Measurements from ENCODE around the gene OR52H1.

OR52H1 gene

GRCh38 chr11:5531053-5531831, 17.1 kb downstream of the OR52H1 start:
- DNase-seq = no peak

- no peak for DNase-seq
Measured at GRCh38 chr11:5528495-5528894, 19.8 kb downstream of the OR52H1 start.

- no peak for DNase-seq
Measured at GRCh38 chr11:5527716-5528115, 20.6 kb downstream of the OR52H1 start.

DNA sequence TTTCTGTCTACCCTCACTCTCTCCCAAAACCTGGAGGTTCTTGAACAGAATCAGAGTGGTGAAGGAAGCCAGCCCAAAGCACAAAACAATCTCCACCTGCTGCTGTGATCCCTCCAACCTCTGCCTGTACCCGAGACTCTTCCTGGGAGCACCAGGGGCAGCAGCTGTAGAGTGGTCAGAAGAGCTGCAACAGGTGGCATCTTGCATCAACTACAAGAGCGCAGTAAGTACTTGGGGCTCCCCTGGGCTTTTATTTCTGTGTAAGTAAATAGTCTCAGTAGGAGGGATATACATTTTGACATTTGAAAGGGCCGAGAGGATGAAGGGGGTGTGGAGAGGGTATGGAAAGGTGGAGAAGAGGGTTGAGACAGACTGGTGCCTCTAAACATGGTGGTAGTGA, 23.6 kb downstream of the OR52H1 start:
- DNase-seq = no peak

GRCh38 chr11:5522308-5522707, 26.0 kb downstream of the OR52H1 start:
- no peak for DNase-seq

- no peak for DNase-seq
Measured at GRCh38 chr11:5521540-5521939, 26.8 kb downstream of the OR52H1 start.

GRCh38 chr11:5516599-5516998, 31.7 kb downstream of the OR52H1 start, which contains the start of gene UBQLNL:
Gene UBQLNL (minus strand): TSS chr11:5516699. CDS start chr11:5516441, 258 bp downstream.
- no peak for DNase-seq

DNA sequence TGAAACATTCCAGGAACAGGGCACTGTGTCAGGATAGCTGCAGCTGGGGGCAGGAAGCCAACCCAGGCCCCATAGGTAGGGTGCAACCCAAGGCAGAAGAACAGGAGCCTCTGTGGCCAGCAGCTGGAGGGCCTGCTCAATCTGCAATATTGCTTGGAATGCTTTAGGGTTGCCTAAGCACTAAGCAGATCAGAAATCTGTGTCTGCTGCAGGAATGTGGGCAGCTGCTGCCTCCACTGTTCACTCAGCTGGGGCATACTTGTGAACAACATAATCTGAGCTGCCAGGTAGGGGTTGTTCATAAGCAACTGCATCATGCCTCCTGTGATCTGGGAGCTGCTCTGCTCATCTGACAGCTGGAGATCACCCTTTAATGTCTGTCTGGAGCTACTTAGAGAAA, 33.5 kb downstream of the OR52H1 start:
- no peak for DNase-seq

GRCh38 chr11:5509803-5510202, 38.5 kb downstream of the OR52H1 start, which contains the start of gene UBQLN3:
Gene UBQLN3 (minus strand): TSS chr11:5509957. CDS start chr11:5509558, 399 bp downstream.
- no peak for DNase-seq

DNA sequence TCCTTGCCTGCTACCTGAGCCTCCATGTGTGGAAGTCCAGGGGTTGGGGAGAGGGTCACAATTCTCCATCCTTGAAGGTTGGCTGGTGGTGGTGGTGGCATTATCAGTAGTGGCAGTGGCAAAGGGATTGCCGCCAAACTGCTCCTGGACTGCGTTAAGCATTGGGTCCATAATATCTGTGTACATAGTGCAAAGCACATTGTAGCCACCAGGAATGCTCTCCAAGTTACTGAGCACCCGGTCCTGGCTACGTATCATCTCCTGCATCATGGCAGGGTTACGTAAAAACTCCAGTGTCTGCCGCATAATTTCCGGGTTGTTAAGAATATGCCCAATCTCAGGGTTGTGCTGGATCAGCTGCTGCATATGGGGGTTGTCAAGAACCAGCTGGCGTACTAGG, 39.7 kb downstream of the OR52H1 start:
- no peak for DNase-seq

- no peak for DNase-seq
Measured at GRCh38 chr11:5507933-5508305, 40.4 kb downstream of the OR52H1 start.

DNA sequence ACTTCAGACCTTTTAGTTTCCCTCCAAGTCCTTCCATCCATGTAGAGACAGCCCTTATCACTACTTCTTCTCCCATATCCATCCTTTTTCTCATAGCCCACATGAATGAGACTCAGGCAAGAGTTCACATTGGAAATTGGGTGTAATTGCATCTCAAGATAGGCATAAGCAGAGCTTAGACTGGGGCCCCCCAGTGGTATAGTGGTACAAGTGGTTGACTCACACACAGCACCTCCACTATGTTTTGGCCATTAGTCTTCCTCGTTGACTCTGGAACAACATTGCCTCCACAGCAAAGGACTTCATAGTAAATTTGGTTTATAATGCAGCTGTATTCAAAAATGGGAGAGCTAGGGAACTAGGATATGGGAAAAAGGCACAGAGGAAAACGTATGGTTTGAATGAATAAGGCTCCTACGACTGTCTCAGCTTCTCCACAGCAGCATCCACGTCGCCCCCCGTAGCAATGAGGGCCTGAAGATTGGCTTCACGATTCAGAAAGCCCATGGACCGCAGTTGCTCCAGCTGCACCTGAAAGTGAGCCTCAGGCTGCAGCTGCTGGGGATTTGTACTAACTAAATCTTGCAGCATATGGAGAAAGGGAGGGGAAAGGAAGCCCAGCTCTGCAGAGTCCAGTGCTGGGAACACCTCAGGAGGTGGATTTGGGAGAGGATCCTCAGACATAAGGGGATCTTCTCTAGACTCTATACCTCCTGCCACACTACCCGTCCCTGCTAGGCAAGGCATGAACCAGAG, 41.0 kb downstream of the OR52H1 start:
- DNase-seq = no peak

GRCh38 chr11:5505363-5506048, 42.8 kb downstream of the OR52H1 start:
- DNase-seq = no peak

DNA sequence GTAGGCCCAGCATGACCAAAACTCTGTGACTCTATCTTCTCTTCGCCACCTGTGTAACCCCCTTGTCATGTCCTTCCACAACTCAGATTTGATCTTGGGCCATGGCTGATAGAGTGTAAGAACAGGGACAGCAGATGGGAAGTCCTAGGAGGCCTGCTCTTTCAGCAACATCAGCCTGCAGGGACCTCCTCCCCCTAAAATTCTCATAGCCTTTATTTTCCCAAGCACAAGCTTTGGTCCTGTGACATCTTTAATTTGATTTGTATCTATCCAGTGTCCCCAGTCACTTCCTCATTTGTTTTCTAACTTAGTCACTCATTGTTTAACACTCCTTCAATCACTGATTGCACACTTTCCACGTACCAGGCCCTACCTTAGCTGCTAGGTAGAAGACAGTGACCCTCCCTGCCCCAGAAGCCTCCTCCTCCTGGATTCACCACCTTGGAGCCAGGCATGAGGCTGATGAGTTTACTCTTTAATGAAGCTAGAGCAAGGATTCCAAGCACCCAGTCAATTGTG, 43.9 kb downstream of the OR52H1 start:
- DNase-seq = no peak

GRCh38 chr11:5500393-5500801, 47.9 kb downstream of the OR52H1 start:
- no peak for DNase-seq

DNA sequence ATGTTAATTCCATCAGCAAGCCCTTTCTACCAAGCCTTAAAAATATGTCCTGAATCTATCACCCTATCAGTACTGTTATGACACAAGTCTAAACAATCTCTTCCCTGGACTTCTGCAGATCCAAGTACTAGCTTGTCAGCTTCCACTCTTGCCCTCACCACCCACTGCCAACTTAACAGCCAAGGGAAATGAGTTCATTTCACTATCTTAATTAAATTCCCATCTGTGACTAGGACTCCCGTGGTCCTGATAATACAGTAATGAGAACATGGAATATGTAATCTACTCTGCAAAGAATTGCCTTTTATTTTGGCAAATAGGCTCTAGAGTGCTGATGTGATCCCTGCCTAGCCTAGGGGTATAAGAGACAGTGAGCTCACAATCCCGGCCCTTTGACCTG, 48.7 kb downstream of the OR52H1 start:
- no peak for DNase-seq

Data from SIG-M5 (cell line).